GM18909 (cell line): ENCODE data around the gene LGR6.

Experiments used
- ATAC-seq: cut with Tn5 transposase; IDR thresholded peaks from one replicate; pipeline ENCODE4 v1.9.1; 2021; ENCODE audit warnings: mild to moderate bottlenecking; ENCODE audit not compliant: unreplicated experiment, poor library complexity

Gene LGR6

DNA sequence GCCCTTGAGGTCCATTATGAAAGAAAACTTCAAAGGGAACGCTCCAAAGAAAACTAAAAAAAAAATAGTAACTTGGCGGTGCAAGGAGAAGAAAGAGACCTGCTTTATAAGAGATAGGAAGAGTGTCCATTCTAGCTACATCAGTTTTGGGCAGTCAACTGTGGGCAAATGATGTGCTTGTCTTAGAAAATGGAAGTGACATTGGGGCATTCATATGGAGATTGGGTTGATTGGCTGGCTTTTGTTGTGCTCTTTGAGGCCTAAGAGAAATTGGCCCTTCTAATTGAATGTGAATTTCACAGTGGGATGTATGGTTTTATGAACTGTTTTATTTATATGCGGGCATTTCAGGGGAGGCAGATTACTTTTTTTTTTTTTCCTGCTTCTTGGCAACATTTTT is 168.1 kb downstream of the LGR6 start:
- no peak for ATAC-seq

- ATAC-seq: no peak
Observed at GRCh38 chr1:202362212-202362611, 168.6 kb downstream of the LGR6 start.

- no peak for ATAC-seq
Observed at GRCh38 chr1:202365092-202365815, 171.7 kb downstream of the LGR6 start.

GRCh38 chr1:202367271-202367670 is 173.7 kb downstream of the LGR6 start:
- no peak for ATAC-seq
